GM18868 (cell line): ENCODE data around the gene RAB9A.
"Not testable (repeated sequence)": the region's sequence is repeated elsewhere in the genome, so short reads cannot be mapped to it uniquely, and the experiment has no call there.

Source experiments
- ATAC-seq: cut with Tn5 transposase; IDR thresholded peaks from one replicate; pipeline ENCODE4 v1.9.1; 2021; ENCODE audit warnings: mild to moderate bottlenecking, moderate library complexity; ENCODE audit not compliant: unreplicated experiment

Gene RAB9A

GRCh38 chrX:13669246-13669737 lies 19.6 kb upstream of the RAB9A start:
- peak; percentile 74 for ATAC-seq

- ATAC-seq, result not testable (repeated sequence)
Observed at GRCh38 chrX:13669755-13670154, 19.2 kb upstream of the RAB9A start.

- peak; percentile 40 for ATAC-seq
Observed at GRCh38 chrX:13670197-13670596, 18.7 kb upstream of the RAB9A start.

- no peak for ATAC-seq
Observed at GRCh38 chrX:13673016-13673415, 15.9 kb upstream of the RAB9A start.

- no peak for ATAC-seq
Observed at GRCh38 chrX:13676885-13677284, 12.0 kb upstream of the RAB9A start.

GRCh38 chrX:13679700-13680099 lies 9.2 kb upstream of the RAB9A start:
- ATAC-seq, result not testable (repeated sequence)

GRCh38 chrX:13681595-13681994 lies 7.3 kb upstream of the RAB9A start:
- ATAC-seq, result no peak

- ATAC-seq, result no peak
Observed at GRCh38 chrX:13684361-13684760, 4.6 kb upstream of the RAB9A start.

- ATAC-seq, result no peak
Observed at GRCh38 chrX:13685126-13685763, 3.7 kb upstream of the RAB9A start.

GRCh38 chrX:13687203-13687602 lies 1.7 kb upstream of the RAB9A start:
- no peak for ATAC-seq

- no peak for ATAC-seq
Observed at GRCh38 chrX:13688384-13688957, 457 bp upstream of the RAB9A start.

GRCh38 chrX:13689741-13690211 lies 848 bp downstream of the RAB9A start:
- ATAC-seq, result no peak

- no peak for ATAC-seq
Observed at GRCh38 chrX:13690836-13691235, 1.9 kb downstream of the RAB9A start.

GRCh38 chrX:13691841-13692371 lies 3.0 kb downstream of the RAB9A start:
- ATAC-seq, result no peak

- ATAC-seq, result no peak
Observed at GRCh38 chrX:13692771-13693231, 3.9 kb downstream of the RAB9A start.

GRCh38 chrX:13693341-13693961 lies 4.5 kb downstream of the RAB9A start:
- no peak for ATAC-seq

- ATAC-seq, result no peak
Observed at GRCh38 chrX:13694359-13694758, 5.4 kb downstream of the RAB9A start.

- no peak for ATAC-seq
Observed at GRCh38 chrX:13694983-13695382, 6.1 kb downstream of the RAB9A start.

- ATAC-seq, result no peak
Observed at GRCh38 chrX:13695601-13696115, 6.7 kb downstream of the RAB9A start.

GRCh38 chrX:13697455-13697854 lies 8.5 kb downstream of the RAB9A start:
- ATAC-seq, result peak; percentile 65

GRCh38 chrX:13697976-13698375 lies 9.0 kb downstream of the RAB9A start:
- ATAC-seq, result peak; percentile 16

GRCh38 chrX:13698432-13698831 lies 9.5 kb downstream of the RAB9A start:
- ATAC-seq, result no peak
